Measurements from ENCODE around the gene RPL29. TPM values are rescaled to one million over a fixed set of nuclear protein-coding genes. Genes with fewer than 3 reads are reported as not detected.

Gene RPL29
- total and polyA plus RNA-seq, 2 of the 13 experiments (the other 11 are each of a cell fraction or from before 2014, with no cell fraction given), result 1,348 to 2,263 TPM

- ATAC-seq (peak; percentile 55), FAIRE-seq (no peak), DNase-seq (ENCODE audit: low spot score) (no peak)
- H3K27me3 ChIP-seq (ENCODE audit: control insufficient read depth in 1 of 2, insufficient read depth in 2 of 2, low read length in 2 of 2), result no peaks in the 10 kb centered on the region; a peak in 1 of 5 replicates
- 1% methylated on average over 15 of the region's 30 CpGs for WGBS (ENCODE audit: low lambda C conversion rate)
- no peaks in the 10 kb centered on the region for H4K20me1 ChIP-seq (ENCODE audit: insufficient read depth, low read length)
- H3K9ac ChIP-seq (ENCODE audit: insufficient read depth, low read depth, low read length), result peak overlapping the region; percentile 94
- H3K27ac ChIP-seq (ENCODE audit: extremely low read length, insufficient read depth, low read length), result peak overlapping the region; percentile 97
- in situ Hi-C loops (cut with HindIII; ENCODE audit: extremely low pct_ligation_motif_present, low pct_unique_long_range_greater_than_20kb), result no loop called here
- intact Hi-C loops (cut with micrococcal nuclease; ENCODE audit: unreplicated experiment), result loop anchor here (1.0 kb wide), 1 partner anchor 32 kb away; the partner anchor contains the start of gene PARP3
- peaks cover 2 to 5% of the 10 kb centered on the region in 2 experiments; a peak in 1 of 5 replicates for H3K36me3 ChIP-seq (replicated peaks in 1 of 2; ENCODE audit: control insufficient read depth in 1 of 2, insufficient read depth in 2 of 2, low read length in 2 of 2)
- POLR2A ChIA-PET, result interaction anchor here (0.7 to 5.5 kb wide), 12 partner anchors 9 to 264 kb away, joined by 3 to 173 read pairs (median 8); partner anchors contain the start of genes ACY1, DUSP7, PARP3 and RPL29
- H3K4me1 ChIP-seq (ENCODE audit: insufficient read depth, low read length), result peaks cover 51% of the 10 kb centered on the region
- peak overlapping the region; percentile 99 for H3K4me2 ChIP-seq (ENCODE audit: low read depth, low read length)
- H3K79me2 ChIP-seq (ENCODE audit: insufficient read depth, low read length), result peaks cover 11% of the 10 kb centered on the region
- H3K9me3 ChIP-seq (ENCODE audit: low read length), result no peaks in the 10 kb centered on the region
- peak overlapping the region; percentile 73 to 82 (median 77) for H3K4me3 ChIP-seq (replicated peaks in 1 of 3; ENCODE audit: insufficient read depth in 1 of 3, low read depth in 2 of 3, low read length in 3 of 3)
- CTCF ChIA-PET (ENCODE audit: low intra/inter-chr PET ratio, low total read pairs), result interaction anchor here (1.8 to 3.5 kb wide), 2 partner anchors 8 to 32 kb away, joined by 12 to 34 read pairs; partner anchors contain the start of genes ACY1, PARP3 and RRP9
- TSS peak; percentile 41 for BruUV-seq (replicated peaks)
- H2AFZ ChIP-seq (ENCODE audit: low read length), result no peak overlapping the region
- no peak for TF ChIP-seq CHD4 (IDR thresholded peaks at IDR 0.05; ENCODE audit: borderline replicate concordance, low read length)
- TF ChIP-seq CSRNP2 (CRISPR knock-in tag; conservative IDR thresholded peaks at IDR 0.05; ENCODE audit: low read depth), result no peak
- TF ChIP-seq YY1 (IDR thresholded peaks at IDR 0.05; ENCODE audit: insufficient read depth, insufficient replicate concordance, low read depth, low read length), result no peak
- TF ChIP-seq ZNF550 (CRISPR knock-in tag; IDR thresholded peaks at IDR 0.05; ENCODE audit: borderline replicate concordance), result no peak
- 0 out of 2 replicates have a peak, but pooled peaks have one; percentile 85 for TF ChIP-seq DZIP1 (CRISPR knock-in tag; IDR thresholded peaks at IDR 0.05)
- peak; percentile 90 for TF ChIP-seq MTERF4 (CRISPR knock-in tag; IDR thresholded peaks at IDR 0.05)
- peak; percentile 31; the same call in 1 of the 2 replicates for TF ChIP-seq ZNF546 (CRISPR knock-in tag; conservative IDR thresholded peaks at IDR 0.05)
- peak; percentile 30; the same call in 1 of the 2 replicates for TF ChIP-seq ZFP90 (CRISPR knock-in tag; IDR thresholded peaks at IDR 0.05; ENCODE audit: borderline replicate concordance)
- no peak for TF ChIP-seq GZF1 (CRISPR knock-in tag; IDR thresholded peaks at IDR 0.05)
- peak; percentile 13; the same call in 1 of the 2 replicates for TF ChIP-seq ZNF770 (CRISPR knock-in tag; IDR thresholded peaks at IDR 0.05)
- no peak for TF ChIP-seq SUZ12 (IDR thresholded peaks at IDR 0.05; ENCODE audit: low read depth, low read length)
- peak; percentile 32; the same call in 1 of the 2 replicates for TF ChIP-seq ZNF501 (CRISPR knock-in tag; IDR thresholded peaks at IDR 0.05)
- TF ChIP-seq ATF3 (CRISPR knock-in tag; IDR thresholded peaks at IDR 0.05), result 0 out of 2 replicates have a peak, but pooled peaks have one; percentile 1
- peak; percentile 62; the same call in 1 of the 2 replicates for TF ChIP-seq ZFX (CRISPR knock-in tag; IDR thresholded peaks at IDR 0.05; ENCODE audit: low read depth)
These were observed 21.3 kb downstream of the RPL29 start for GRCh38 chr3:51974277-51974962.

Data from HepG2 (cell line).